ENCODE measurements around the gene RIMBP3B.
"Not testable (repeated sequence)": the region's sequence is repeated elsewhere in the genome, so short reads cannot be mapped to it uniquely, and the experiment has no call there.

DNA sequence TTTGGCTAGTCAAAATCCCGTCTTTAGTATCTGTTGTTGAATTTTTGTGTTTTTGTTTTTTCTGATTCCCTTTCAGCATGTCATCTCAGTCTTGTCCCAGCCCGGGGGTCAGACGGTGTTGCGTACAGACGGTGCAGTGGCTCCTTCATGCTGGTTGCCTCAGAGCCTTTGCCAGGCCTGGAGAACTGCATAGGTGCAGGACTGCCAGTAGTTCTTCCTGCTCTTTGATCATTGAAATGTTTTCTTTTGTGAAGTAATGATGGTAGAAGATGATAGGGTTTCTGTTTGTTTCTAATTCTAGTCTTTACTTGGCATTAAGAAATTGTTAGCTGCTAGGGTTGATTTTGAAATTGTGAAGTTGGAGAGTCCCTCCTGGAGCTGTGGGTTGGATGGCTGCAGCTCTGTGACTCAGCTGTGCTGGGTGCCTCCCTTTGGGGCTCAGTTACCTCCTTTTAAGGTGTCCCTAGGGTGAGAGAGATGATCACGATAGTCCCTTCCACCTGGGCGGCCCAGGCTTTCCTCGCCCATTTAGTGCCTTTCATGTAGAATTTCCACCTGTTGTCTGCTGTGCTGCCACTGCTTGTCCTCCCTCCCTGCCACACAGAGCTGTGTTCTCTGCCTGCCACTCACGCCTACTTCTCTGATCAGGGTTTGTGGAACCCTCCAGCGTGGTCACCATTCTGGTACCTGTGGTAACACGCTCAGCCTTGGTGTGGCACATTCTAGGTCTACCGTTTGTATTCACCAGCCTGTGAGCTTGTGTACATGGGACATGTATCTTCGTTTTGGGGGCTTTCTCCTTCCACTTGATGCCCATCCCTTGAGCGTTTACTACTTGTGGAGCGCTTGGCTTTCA, 51.1 kb downstream of the RIMBP3B start:
- not testable (repeated sequence) for TF ChIP-seq YY1 (IDR thresholded peaks at IDR 0.05; ENCODE audit: extremely low read depth, insufficient replicate concordance, low read depth, low read length); EZH2 (IDR thresholded peaks at IDR 0.05); EZH2phosphoT487 (IDR thresholded peaks at IDR 0.05; ENCODE audit: borderline replicate concordance)

All from HCT116 (cell line).